SU-DHL-6 (cell line): Measurements from ENCODE around the gene SCYGR6.

Experiments used
- H2AFZ ChIP-seq: fragments of 200-600 bp; sonication (generic); 2 replicates; pipeline ENCODE4 v1.6.1; 2014; ENCODE audit warnings: low read depth, mild to moderate bottlenecking, moderate library complexity, mixed read lengths, antibody characterized with exemption, low read length; ENCODE audit not compliant: severe bottlenecking
- H3F3A ChIP-seq: fragments of 200-600 bp; shearing (Covaris generic); 2 replicates; pipeline ENCODE4 v1.6.0; 2016; ENCODE audit warnings: antibody characterized with exemption, mild to moderate bottlenecking; ENCODE audit not compliant: insufficient read depth
- H3K27ac ChIP-seq: fragments of 200-600 bp; sonication (generic); 2 replicates; pipeline ENCODE4 v1.5.1; 2016; ENCODE audit warnings: low read depth, mild to moderate bottlenecking, low read length, moderate library complexity, mixed read lengths
- H3K27me3 ChIP-seq: fragments of 200-600 bp; sonication (generic), shearing (Covaris generic); 2 replicates; pipeline ENCODE4 v1.6.0; 2014; ENCODE audit warnings: mild to moderate bottlenecking, low read length
- H3K36me3 ChIP-seq: fragments of 200-600 bp; sonication (generic); 2 replicates; pipeline ENCODE4 v1.6.1; 2014; ENCODE audit warnings: mild to moderate bottlenecking, low read length, mixed read lengths
- H3K4me2 ChIP-seq: fragments of 300-600, 200-600 bp; shearing (Covaris generic), sonication (generic); 2 replicates; pipeline ENCODE4 v1.6.0; 2014; ENCODE audit warnings: low read length, low read depth, mild to moderate bottlenecking; ENCODE audit not compliant: poor library complexity, severe bottlenecking
- H3K4me3 ChIP-seq: fragments of 200-600 bp; sonication (generic); 2 replicates; pipeline ENCODE4 v1.5.1; 2014; ENCODE audit warnings: antibody characterized with exemption, low read length, mild to moderate bottlenecking, mixed read lengths; ENCODE audit not compliant: insufficient read depth, poor library complexity, severe bottlenecking
- H3K79me2 ChIP-seq: fragments of 200-600 bp; sonication (generic); 2 replicates; pipeline ENCODE4 v1.6.1; 2014; ENCODE audit warnings: mild to moderate bottlenecking, low read length, moderate library complexity; ENCODE audit not compliant: insufficient read depth
- H3K9ac ChIP-seq: fragments of 200-600 bp; sonication (generic); 2 replicates; pipeline ENCODE4 v1.7.0; 2014; ENCODE audit warnings: mild to moderate bottlenecking, low read length
- H3K9me2 ChIP-seq: fragments of 200-600 bp; sonication (generic); replicated peaks from 2 replicates; pipeline ENCODE4 v1.6.1; 2014; ENCODE audit warnings: low read length; ENCODE audit not compliant: insufficient read depth
- H3K9me3 ChIP-seq: fragments of 200-600 bp; sonication (generic); 2 replicates; pipeline ENCODE4 v1.6.1; 2014; ENCODE audit warnings: low read length, mixed read lengths; ENCODE audit not compliant: insufficient read depth
- H4K20me1 ChIP-seq: fragments of 200-600 bp; sonication (generic); 2 replicates; pipeline ENCODE4 v1.6.1; 2014; ENCODE audit warnings: low read depth, mild to moderate bottlenecking, antibody characterized with exemption, low read length, moderate library complexity, mixed read lengths
- EZH2phosphoT487 ChIP-seq: fragments of 200-600 bp; sonication (generic), shearing (Covaris generic); conservative IDR thresholded peaks from 2 replicates; pipeline ENCODE4 v1.6.1; 2018; ENCODE audit warnings: mild to moderate bottlenecking, antibody characterized with exemption, low read length, moderate library complexity, mixed read lengths
- TF ChIP-seq, protein P1 (sequence below): fragments of 200-600 bp; sonication (generic); IDR thresholded peaks from one replicate; pipeline ENCODE4 v1.5.1; 2017; ENCODE audit warnings: antibody characterized with exemption, mild to moderate bottlenecking, low read length, moderate library complexity; ENCODE audit not compliant: insufficient read depth, poor library complexity, severe bottlenecking

Gene SCYGR6

DNA sequence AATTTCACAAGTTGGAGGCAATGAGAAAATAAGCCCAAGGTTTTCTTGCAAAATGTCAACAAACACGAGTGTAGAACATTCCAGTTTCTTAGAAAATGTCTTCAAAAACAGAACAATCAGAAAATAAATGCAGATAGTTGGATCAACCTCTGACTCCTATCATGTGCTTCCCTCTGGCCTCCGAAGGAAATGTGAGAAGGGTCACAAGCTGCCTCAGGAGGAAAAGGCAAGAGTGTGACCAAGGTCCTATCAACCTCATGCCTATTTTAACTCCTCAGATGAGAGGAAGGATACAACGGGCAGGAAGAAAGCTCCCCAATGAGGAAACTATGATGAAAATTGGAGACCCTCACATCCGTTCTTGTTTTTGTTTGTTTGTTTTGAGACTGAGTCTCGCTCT is 50.1 kb downstream of the SCYGR6 start:
- Histone ChIP-seq H3K4me3 (no peak overlapping the region), H3K9me2 (no peaks in the 10 kb centered on the region), H3K36me3 (no peaks in the 10 kb centered on the region), H3K27ac (no peak overlapping the region), H3K79me2 (no peaks in the 10 kb centered on the region), H3K9me3 (no peaks in the 10 kb centered on the region), H3K4me2 (no peak overlapping the region), H3K9ac (no peak overlapping the region), H2AFZ (no peak overlapping the region), H3F3A (no peaks in the 10 kb centered on the region), H3K27me3 (no peaks in the 10 kb centered on the region), H4K20me1 (no peaks in the 10 kb centered on the region)
- TF ChIP-seq, protein P1, sequence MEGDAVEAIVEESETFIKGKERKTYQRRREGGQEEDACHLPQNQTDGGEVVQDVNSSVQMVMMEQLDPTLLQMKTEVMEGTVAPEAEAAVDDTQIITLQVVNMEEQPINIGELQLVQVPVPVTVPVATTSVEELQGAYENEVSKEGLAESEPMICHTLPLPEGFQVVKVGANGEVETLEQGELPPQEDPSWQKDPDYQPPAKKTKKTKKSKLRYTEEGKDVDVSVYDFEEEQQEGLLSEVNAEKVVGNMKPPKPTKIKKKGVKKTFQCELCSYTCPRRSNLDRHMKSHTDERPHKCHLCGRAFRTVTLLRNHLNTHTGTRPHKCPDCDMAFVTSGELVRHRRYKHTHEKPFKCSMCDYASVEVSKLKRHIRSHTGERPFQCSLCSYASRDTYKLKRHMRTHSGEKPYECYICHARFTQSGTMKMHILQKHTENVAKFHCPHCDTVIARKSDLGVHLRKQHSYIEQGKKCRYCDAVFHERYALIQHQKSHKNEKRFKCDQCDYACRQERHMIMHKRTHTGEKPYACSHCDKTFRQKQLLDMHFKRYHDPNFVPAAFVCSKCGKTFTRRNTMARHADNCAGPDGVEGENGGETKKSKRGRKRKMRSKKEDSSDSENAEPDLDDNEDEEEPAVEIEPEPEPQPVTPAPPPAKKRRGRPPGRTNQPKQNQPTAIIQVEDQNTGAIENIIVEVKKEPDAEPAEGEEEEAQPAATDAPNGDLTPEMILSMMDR: no peak
- no peak for TF ChIP-seq EZH2phosphoT487
